Subcutaneous adipose tissue (tissue), 4 donors: ENCODE results near the gene FSTL4. TPM values are rescaled to one million over a fixed set of nuclear protein-coding genes. Genes with fewer than 3 reads are reported as not detected.

Experiments
- total RNA-seq, 4 donors: library from RNA; depleted of rRNA; stranded (reverse); fragments of >200 nt; gene quantifications; one replicate each; pipeline ENCODE4 v1.1.0, GENCODE V29; 2016
- TF ChIP-seq, protein P1 (sequence below): fragments of 450-650 bp; IDR thresholded peaks from one replicate; pipeline ENCODE4 v1.5.1; 2016; ENCODE audit warnings: low read depth, mild to moderate bottlenecking, control low read depth, antibody characterized with exemption, moderate library complexity

FSTL4 gene
- total RNA-seq, 4 donors from 2014 or later, result not detected

DNA sequence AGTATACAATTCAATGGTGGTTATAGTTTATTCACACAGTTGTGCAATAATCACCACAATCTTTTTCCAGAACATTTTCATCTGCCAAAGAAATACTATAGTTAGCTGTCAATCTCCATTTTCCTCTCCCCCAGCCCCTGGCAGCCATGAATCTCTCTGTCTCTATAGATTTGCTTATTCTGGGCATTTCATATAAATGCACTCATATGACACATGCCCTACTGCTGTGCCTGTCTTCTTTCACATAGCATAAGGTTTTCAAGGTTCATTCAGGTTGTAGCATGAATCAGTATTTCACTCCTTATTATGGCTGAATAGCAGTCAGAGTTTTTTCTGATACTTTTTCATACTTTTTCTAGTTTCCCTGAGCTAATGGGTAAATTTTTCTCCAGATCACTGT, 432.9 kb downstream of the FSTL4 start:
- TF ChIP-seq, protein P1, sequence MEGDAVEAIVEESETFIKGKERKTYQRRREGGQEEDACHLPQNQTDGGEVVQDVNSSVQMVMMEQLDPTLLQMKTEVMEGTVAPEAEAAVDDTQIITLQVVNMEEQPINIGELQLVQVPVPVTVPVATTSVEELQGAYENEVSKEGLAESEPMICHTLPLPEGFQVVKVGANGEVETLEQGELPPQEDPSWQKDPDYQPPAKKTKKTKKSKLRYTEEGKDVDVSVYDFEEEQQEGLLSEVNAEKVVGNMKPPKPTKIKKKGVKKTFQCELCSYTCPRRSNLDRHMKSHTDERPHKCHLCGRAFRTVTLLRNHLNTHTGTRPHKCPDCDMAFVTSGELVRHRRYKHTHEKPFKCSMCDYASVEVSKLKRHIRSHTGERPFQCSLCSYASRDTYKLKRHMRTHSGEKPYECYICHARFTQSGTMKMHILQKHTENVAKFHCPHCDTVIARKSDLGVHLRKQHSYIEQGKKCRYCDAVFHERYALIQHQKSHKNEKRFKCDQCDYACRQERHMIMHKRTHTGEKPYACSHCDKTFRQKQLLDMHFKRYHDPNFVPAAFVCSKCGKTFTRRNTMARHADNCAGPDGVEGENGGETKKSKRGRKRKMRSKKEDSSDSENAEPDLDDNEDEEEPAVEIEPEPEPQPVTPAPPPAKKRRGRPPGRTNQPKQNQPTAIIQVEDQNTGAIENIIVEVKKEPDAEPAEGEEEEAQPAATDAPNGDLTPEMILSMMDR, result no peak

DNA sequence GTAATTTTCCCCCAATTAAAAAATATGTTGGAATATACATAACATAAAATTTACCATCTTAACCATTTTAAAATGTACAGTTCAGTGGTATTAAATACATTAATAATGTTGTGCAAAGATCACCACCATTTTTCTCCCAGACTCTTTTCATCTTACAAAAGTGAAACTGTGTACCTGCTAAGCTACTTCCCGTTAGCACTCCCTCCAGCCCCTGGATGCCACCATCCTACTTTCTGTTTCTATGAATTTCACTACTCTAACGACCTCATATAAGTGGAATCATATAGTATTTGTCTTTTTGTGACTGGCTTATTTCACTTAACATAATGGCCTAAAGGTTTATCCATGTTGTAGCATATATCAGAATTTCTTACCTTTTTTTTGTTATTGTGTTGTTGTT, 447.6 kb downstream of the FSTL4 start:
- TF ChIP-seq, protein P1, result no peak

DNA sequence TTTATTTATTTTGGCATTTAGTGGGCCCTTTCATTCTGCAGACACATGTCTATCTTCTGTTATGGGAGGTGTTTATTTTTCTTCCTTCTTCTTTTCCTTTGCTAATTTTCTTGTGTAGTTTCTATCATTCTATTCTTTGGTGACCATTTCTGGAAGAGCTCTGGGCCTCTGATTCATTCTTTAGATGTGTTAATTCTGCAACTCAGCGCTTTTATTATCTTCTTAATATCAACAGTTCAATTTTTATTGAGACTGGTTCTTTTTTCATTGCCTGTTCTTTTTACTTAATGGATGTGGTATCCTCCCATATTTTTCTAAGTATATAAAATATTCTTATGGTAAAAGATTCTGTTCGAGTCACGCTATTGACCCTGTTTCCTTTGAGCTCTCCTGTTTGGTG, 448.5 kb downstream of the FSTL4 start:
- TF ChIP-seq, protein P1, result no peak

DNA sequence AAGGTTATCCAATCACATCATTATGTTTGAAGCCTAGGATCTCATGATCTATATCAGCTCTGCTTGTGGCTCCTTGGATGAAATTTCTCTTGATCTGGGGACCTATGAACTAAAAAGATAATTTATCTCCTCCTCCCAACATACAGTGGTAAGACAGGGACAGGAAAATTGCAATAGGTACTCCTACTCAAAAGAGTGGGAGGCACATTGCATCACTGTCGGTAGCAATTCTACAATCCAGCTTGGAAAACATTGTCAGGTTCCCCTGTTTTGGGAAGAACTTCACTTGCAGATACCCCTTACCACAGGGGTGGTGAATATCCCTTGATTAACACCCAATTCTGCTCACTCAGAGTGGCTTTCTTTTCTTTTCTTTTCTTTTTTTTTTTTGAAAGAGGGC, 452.8 kb downstream of the FSTL4 start:
- TF ChIP-seq, protein P1, result no peak

DNA sequence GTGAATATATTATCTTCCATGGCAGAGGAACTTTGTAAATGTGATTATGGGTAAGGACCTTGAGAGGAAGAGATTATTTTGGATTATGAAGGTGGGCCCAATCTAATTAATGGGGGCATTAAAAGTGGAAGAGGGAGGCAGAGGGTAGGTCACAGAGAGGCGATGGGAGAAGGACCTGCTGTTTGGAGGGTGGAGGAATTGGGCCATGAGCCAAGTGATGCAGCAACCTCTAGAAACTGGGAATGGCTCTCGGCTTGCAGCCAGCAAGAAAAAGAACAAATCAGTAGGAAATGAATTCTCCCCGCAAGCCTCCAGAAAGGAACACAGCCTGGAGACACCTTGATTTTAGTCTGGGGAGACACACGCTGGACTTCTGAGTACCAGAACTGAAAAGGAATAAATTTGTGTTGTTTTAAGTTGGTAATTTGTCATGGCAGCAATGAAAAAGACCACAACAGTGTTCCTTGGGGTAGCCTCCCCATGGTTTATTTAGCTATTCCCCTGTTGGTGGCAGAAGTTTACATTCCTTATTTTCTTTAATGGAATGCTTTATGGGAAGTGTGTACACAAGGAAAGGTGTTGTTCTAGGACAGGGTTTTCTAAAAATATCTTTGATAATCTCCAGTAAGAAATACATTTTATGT, 456.9 kb downstream of the FSTL4 start:
- TF ChIP-seq, protein P1, result no peak

DNA sequence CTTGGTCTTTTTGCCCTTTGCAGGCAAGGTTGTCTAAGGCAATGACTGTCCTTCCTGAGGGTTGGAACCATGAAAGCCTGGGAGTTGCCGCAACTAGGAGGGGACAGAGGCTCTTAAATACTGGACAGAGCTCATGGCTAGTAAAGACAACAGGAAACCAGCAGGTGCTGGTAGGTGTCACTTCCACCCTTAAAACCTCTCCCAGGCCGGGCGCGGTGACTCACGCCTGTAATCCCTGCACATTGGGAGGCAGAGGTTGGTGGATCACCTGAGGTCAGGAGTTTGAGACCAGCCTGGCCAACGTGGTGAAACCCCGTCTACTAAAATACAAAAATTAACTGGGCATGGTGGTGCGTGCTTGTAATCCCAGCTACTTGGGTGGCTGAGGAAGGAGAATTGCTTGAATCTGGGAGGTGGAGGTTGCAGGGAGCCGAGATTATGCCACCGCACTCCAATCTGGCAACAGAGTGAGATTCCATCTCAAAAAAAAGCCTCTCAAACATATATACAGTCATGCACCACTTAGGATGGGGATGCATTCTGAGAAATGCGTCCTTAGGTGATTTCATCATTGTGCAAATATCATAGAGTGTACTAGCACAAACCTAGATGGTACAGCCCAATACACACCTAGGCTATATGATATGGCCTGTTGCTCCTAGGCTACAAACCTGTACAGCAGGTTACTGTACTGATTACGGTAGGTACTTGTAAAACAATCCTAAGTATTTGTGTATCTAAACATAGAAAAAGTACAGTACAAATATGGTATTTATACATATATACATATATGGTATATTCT, 457.9 kb downstream of the FSTL4 start:
- TF ChIP-seq, protein P1, result no peak

DNA sequence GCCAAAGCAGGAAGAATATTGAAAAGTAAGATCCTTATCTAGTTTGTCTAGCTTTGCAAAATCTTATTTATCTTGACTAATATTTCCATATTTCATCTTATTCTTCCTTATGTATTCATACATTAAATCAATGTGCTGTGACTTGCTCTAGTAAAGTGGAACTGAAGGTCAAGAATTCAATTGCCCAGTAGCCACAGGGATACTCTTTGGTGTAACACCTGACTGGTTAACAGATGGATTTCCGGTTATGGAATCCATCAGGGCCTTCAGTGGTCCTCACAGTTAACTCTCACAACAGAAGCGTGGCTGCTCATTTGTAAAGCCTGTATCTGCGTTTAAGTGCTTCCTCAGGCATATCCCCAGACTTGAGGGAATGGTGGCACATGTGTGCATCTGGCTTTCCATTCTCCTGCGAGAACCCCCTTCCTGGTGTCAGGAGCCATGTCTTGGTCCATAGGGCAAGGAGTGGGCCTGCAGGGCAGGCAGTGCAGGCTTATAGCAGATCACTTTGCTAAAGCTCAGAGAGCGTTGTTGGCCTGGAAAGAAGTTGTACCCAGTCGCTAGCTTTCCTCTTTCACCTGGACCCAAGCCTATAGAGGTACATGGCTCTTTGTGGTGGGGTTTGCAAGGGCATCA, 461.3 kb downstream of the FSTL4 start:
- TF ChIP-seq, protein P1, result no peak
